H9 (cell line): ENCODE measurements around the gene LPCAT1. TPM values are rescaled to one million over a fixed set of nuclear protein-coding genes. Genes with fewer than 3 reads are reported as not detected.

Experiments
- DNase-seq: peaks from one replicate; pipeline ENCODE4 v3.0.0-alpha.2; 2017
- H2AFZ ChIP-seq: one replicate; pipeline ENCODE4 v1.6.1; 2013; ENCODE audit warnings: mild to moderate bottlenecking, low read length, control low read depth, moderate library complexity
- H2AK5ac ChIP-seq: 2 replicates; pipeline ENCODE4 v1.6.1; 2013; ENCODE audit warnings: low read length, control low read depth, mixed read lengths; ENCODE audit not compliant: insufficient read length
- H2BK120ac ChIP-seq: one replicate; pipeline ENCODE4 v1.6.1; 2013; ENCODE audit warnings: low read depth, mild to moderate bottlenecking, low read length, control low read depth, inconsistent platforms; ENCODE audit not compliant: poor library complexity, severe bottlenecking
- H2BK12ac ChIP-seq: 2 replicates; pipeline ENCODE4 v1.6.1; 2013; ENCODE audit warnings: low read length, control low read depth, mixed read lengths, low read depth; ENCODE audit not compliant: insufficient read length
- H2BK15ac ChIP-seq: 2 replicates; pipeline ENCODE4 v1.6.1; 2013; ENCODE audit warnings: low read depth, low read length, control low read depth
- H2BK20ac ChIP-seq: one replicate; pipeline ENCODE4 v1.6.1; 2013; ENCODE audit warnings: low read depth, mild to moderate bottlenecking, low read length, control low read depth, inconsistent platforms; ENCODE audit not compliant: poor library complexity, severe bottlenecking
- H2BK5ac ChIP-seq: 2 replicates; pipeline ENCODE4 v1.6.1; 2013; ENCODE audit warnings: low read length, control low read depth, mixed read lengths; ENCODE audit not compliant: insufficient read length
- H3K14ac ChIP-seq: 2 replicates; pipeline ENCODE4 v1.6.1; 2013; ENCODE audit warnings: low read length, control low read depth; ENCODE audit not compliant: insufficient read depth
- H3K18ac ChIP-seq: 2 replicates; pipeline ENCODE4 v1.6.1; 2013; ENCODE audit warnings: low read depth, mild to moderate bottlenecking, mixed read lengths, low read length, control low read depth; ENCODE audit not compliant: insufficient read length
- H3K23ac ChIP-seq: 2 replicates; pipeline ENCODE4 v1.6.1; 2013; ENCODE audit warnings: low read length, control low read depth, mixed read lengths, low read depth; ENCODE audit not compliant: insufficient read length
- H3K23me2 ChIP-seq: 2 replicates; pipeline ENCODE4 v1.6.1; 2013; ENCODE audit warnings: low read depth, mild to moderate bottlenecking, mixed read lengths, low read length, control low read depth; ENCODE audit not compliant: insufficient read length, poor library complexity, severe bottlenecking
- H3K27ac ChIP-seq: 2 replicates; pipeline ENCODE4 v1.5.1; 2013; ENCODE audit warnings: low read length, control low read depth, mixed read lengths, low read depth; ENCODE audit not compliant: insufficient read length
- H3K27me3 ChIP-seq: 2 replicates; pipeline ENCODE4 v1.6.1; 2013; ENCODE audit warnings: low read length, control low read depth, inconsistent platforms; ENCODE audit not compliant: insufficient read depth
- H3K4ac ChIP-seq: 2 replicates; pipeline ENCODE4 v1.6.1; 2013; ENCODE audit warnings: low read depth, mild to moderate bottlenecking, control low read depth, inconsistent platforms, low read length, moderate library complexity
- H3K4me1 ChIP-seq: 2 replicates; pipeline ENCODE4 v1.6.1; 2013; ENCODE audit warnings: low read length, control low read depth, inconsistent platforms; ENCODE audit not compliant: insufficient read depth
- H3K4me2 ChIP-seq: 2 replicates; pipeline ENCODE4 v1.6.1; 2013; ENCODE audit warnings: low read length, control low read depth, mixed read lengths; ENCODE audit not compliant: insufficient read length, insufficient read depth
- H3K56ac ChIP-seq: 2 replicates; pipeline ENCODE4 v1.6.1; 2013; ENCODE audit warnings: low read depth, mild to moderate bottlenecking, mixed read lengths, low read length, control low read depth; ENCODE audit not compliant: insufficient read length
- H3K79me1 ChIP-seq: 2 replicates; pipeline ENCODE4 v1.6.1; 2013; ENCODE audit warnings: low read depth, mild to moderate bottlenecking, moderate library complexity, low read length, control low read depth, inconsistent platforms; ENCODE audit not compliant: insufficient read depth, poor library complexity, severe bottlenecking
- H3K79me2 ChIP-seq: 2 replicates; pipeline ENCODE4 v1.6.1; 2013; ENCODE audit warnings: low read length, control low read depth, inconsistent platforms; ENCODE audit not compliant: insufficient read depth
- H3K9ac ChIP-seq: 2 replicates; pipeline ENCODE4 v1.6.1; 2013; ENCODE audit warnings: low read length, control low read depth, mixed read lengths; ENCODE audit not compliant: insufficient read length; ENCODE audit errors: extremely low read depth
- H3K9me3 ChIP-seq: one replicate; pipeline ENCODE4 v1.6.1; 2013; ENCODE audit warnings: low read depth, low read length, inconsistent platforms; ENCODE audit not compliant: control insufficient read depth
- H3T11ph ChIP-seq: one replicate; pipeline ENCODE4 v1.6.1; 2013; ENCODE audit warnings: mild to moderate bottlenecking, low read length, control low read depth, inconsistent platforms
- H4K20me1 ChIP-seq: one replicate; pipeline ENCODE4 v1.6.1; 2013; ENCODE audit not compliant: control insufficient read depth, insufficient read length, insufficient read depth
- H4K5ac ChIP-seq: 2 replicates; pipeline ENCODE4 v1.6.1; 2013; ENCODE audit warnings: low read depth, mild to moderate bottlenecking, mixed read lengths, low read length, control low read depth; ENCODE audit not compliant: insufficient read length
- H4K8ac ChIP-seq: replicated peaks from 2 replicates; pipeline ENCODE4 v1.6.1; 2013; ENCODE audit warnings: low read length, control low read depth, mixed read lengths, low read depth; ENCODE audit not compliant: insufficient read length
- H4K91ac ChIP-seq: 2 replicates; pipeline ENCODE4 v1.6.1; 2013; ENCODE audit warnings: low read depth, mild to moderate bottlenecking, moderate library complexity, mixed read lengths, low read length, control low read depth; ENCODE audit not compliant: insufficient read length
- H3K27ac Mint-ChIP-seq, 3 experiments: 2 replicates in 2 of 3; 3 replicates in 1 of 3; pipeline ENCODE4 v1.8.0; 2020 to 2021; ENCODE audit warnings: mixed read lengths in 3 of 3, mild to moderate bottlenecking in 1 of 3, moderate library complexity in 1 of 3
- H3K27me3 Mint-ChIP-seq: 2 replicates; pipeline ENCODE4 v1.8.0; 2021; ENCODE audit warnings: low read depth, mild to moderate bottlenecking, moderate library complexity, mixed read lengths
- H3K36me3 Mint-ChIP-seq, 3 experiments: 2 replicates in 2 of 3; 3 replicates in 1 of 3; pipeline ENCODE4 v1.8.0; 2020 to 2021; ENCODE audit warnings: low read depth in 3 of 3, mixed read lengths in 3 of 3; ENCODE audit not compliant: insufficient read depth in 1 of 3
- H3K4me1 Mint-ChIP-seq, 2 experiments: 2 replicates each; pipeline ENCODE4 v1.8.0; 2020; ENCODE audit warnings: mixed read lengths in 2 of 2
- H3K4me3 Mint-ChIP-seq, 2 experiments: 2 replicates in 1 of 2; 3 replicates in 1 of 2; pipeline ENCODE4 v1.8.0; 2020 to 2021; ENCODE audit warnings: mild to moderate bottlenecking in 2 of 2, mixed read lengths in 2 of 2, moderate library complexity in 1 of 2
- H3K9me3 Mint-ChIP-seq, 2 experiments: 2 replicates in 1 of 2; 3 replicates in 1 of 2; pipeline ENCODE4 v1.8.0; 2020; ENCODE audit warnings: mild to moderate bottlenecking in 2 of 2, mixed read lengths in 2 of 2, moderate library complexity in 1 of 2
- WGBS: extraction: QIAGEN DNeasy Blood & Tissue Kit; methylation state at CpG from one replicate; pipeline ENCODE4 v1.1.7; 2013; ENCODE audit warnings: missing lambda C conversion rate, low lambda C conversion rate, mixed read lengths; ENCODE audit not compliant: insufficient read length; ENCODE audit errors: extremely low coverage; 5-methylcytosine and 5-hydroxymethylcytosine counted together
- total RNA-seq: library from RNA; stranded (reverse); gene quantifications from 2 replicates; pipeline ENCODE4 v1.2.1, GENCODE V29; 2021
- TF ChIP-seq, protein P1 (sequence below): fragments of 200-600 bp; sonication (generic); conservative IDR thresholded peaks from 3 replicates; pipeline ENCODE4 v1.8.0; 2021; ENCODE audit warnings: antibody characterized with exemption, mild to moderate bottlenecking

Gene LPCAT1
- total RNA-seq, 1 experiment from 2014 or later, result 231 TPM

DNA sequence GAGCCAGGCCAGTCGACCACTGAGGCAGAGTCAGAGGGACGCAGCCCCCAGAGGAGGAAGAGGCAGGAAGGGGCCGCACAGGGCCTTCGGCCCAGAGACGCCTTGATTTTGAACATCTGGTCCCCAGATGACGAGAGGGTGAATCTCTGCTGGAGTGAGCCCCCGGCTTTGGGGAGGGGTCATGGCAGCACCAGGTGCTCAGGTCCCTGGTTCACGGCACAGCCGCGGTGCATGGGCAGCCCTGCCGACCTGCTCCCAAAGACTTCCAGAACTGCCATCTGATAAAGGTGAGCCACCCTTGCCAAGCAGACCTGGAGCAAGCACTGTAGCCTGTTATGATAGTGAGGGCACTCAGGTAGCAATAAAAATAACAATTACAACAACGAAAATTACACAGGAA lies 29.8 kb downstream of the LPCAT1 start:
- TF ChIP-seq, protein P1, sequence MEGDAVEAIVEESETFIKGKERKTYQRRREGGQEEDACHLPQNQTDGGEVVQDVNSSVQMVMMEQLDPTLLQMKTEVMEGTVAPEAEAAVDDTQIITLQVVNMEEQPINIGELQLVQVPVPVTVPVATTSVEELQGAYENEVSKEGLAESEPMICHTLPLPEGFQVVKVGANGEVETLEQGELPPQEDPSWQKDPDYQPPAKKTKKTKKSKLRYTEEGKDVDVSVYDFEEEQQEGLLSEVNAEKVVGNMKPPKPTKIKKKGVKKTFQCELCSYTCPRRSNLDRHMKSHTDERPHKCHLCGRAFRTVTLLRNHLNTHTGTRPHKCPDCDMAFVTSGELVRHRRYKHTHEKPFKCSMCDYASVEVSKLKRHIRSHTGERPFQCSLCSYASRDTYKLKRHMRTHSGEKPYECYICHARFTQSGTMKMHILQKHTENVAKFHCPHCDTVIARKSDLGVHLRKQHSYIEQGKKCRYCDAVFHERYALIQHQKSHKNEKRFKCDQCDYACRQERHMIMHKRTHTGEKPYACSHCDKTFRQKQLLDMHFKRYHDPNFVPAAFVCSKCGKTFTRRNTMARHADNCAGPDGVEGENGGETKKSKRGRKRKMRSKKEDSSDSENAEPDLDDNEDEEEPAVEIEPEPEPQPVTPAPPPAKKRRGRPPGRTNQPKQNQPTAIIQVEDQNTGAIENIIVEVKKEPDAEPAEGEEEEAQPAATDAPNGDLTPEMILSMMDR, result no peak
- Histone ChIP-seq H3K27ac (no peak overlapping the region), H4K8ac (no peak overlapping the region), H3K18ac (no peak overlapping the region), H2AFZ (no peak overlapping the region), H3K27me3 (no peaks in the 10 kb centered on the region), H3K14ac (no peak overlapping the region), H3K23me2 (no peaks in the 10 kb centered on the region), H3K23ac (no peak overlapping the region), H3T11ph (no peak overlapping the region), H3K4ac (no peak overlapping the region), H2BK12ac (no peak overlapping the region), H2BK120ac (no peak overlapping the region), H3K56ac (no peak overlapping the region), H3K4me1 (no peaks in the 10 kb centered on the region), H3K79me1 (no peaks in the 10 kb centered on the region), H2BK15ac (no peak overlapping the region), H2BK5ac (no peak overlapping the region), H2AK5ac (no peak overlapping the region), H4K91ac (no peak overlapping the region), H4K5ac (no peak overlapping the region), H2BK20ac (no peak overlapping the region), H3K4me2 (no peak overlapping the region), H3K79me2 (peaks cover 15% of the 10 kb centered on the region), H3K9me3 (no peaks in the 10 kb centered on the region), H3K9ac (no peak overlapping the region), H4K20me1 (no peaks in the 10 kb centered on the region)
- Mint-ChIP-seq H3K36me3 (peaks cover 37 to 92% (median 89%) of the 10 kb centered on the region in 3 experiments; a peak in 6 of 7 replicates), H3K27ac (peak overlapping the region in 2 of 3 experiments; percentile 28 to 73; a peak in 2 of 7 replicates), H3K9me3 (no peaks in the 10 kb centered on the region), H3K4me3 (no peak overlapping the region), H3K4me1 (no peaks in the 10 kb centered on the region), H3K27me3 (no peaks in the 10 kb centered on the region)
- DNase-seq, result no peak
- WGBS, result no CpG with 5 or more reads among the region's 12 CpGs
